ENCODE data around the gene YTHDF1.

DNA sequence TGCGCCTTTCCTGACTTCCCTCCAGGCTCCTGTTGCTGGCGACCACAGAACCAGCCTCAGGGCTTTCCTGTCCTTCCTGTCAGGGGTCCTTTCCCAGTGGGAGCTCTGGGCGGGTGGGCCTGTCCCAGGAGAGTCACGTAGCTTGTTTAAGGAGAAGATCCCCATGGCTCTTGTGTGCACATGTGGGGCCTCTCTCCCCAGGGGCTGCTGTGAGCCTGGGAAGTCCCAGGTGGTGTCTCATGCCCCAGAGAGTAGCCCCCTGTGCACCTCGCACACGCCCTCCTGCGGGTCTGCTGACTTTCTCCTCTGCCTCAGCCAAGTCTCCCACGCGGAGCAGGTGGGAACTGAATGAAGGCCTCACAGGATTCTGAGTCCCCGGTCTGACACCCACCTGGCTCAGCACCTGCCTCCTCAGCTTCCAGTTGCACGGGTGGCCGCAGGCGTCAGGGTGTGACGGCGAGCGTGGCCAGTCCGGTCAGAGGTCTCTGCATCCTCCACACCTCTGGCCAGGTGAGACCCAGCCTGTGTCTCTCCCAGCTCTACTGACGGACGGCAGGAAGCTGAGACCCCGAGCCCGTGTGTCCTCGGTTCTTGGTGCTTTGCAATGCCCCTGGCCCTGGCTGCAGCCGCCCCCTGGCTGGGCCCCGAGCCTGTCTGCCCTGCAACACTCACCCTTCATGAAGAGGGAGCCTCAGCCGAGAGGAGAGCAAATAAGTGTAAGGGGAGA lies 44.0 kb upstream of the YTHDF1 start:
- TF ChIP-seq CTCF (IDR thresholded peaks at IDR 0.05), result no peak
- no peak for TF ChIP-seq POLR2AphosphoS5 (IDR thresholded peaks at IDR 0.05)
- TF ChIP-seq EP300 (IDR thresholded peaks at IDR 0.05), result no peak
- TF ChIP-seq POLR2A (IDR thresholded peaks at IDR 0.05; ENCODE audit: low read depth), result no peak

All from esophagus muscularis mucosa (tissue), 4 donors.